ENCODE measurements around the gene PAQR4. TPM values are rescaled to one million over a fixed set of nuclear protein-coding genes. Genes with fewer than 3 reads are reported as not detected.
A peak's percentile ranks its signal among the peaks of the same experiment; 100 is the strongest.

The PAQR4 gene
- total RNA-seq, 1 donor from 2014 or later: 11.1 TPM

GRCh38 chr16:2966043-2966807 is 2.9 kb upstream of the PAQR4 start:
- no peak for ATAC-seq

GRCh38 chr16:2966808-2967191 is 2.3 kb upstream of the PAQR4 start:
- no peak for ATAC-seq

DNA sequence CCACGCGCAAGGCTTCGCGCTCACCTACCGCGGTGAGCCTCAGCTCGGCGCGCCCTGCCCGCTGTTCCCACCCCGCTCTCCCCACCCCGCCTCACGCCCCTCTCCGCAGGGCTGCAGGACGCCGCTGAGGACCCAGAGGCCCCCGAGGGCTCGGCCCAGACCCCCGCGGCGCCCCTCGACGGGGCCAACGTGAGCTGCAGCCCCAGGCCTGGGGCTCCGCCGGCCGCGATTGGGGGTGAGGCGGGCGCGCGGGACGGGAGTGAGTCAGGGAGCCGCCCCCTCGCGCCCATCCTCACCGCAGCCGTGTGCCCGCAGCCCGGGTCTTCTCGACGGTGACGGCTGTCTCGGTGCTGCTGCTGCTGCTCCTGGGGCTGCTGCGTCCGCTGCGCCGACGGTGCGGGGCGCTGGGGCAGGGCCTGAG is 1.9 kb upstream of the PAQR4 start:
- no peak for ATAC-seq

DNA sequence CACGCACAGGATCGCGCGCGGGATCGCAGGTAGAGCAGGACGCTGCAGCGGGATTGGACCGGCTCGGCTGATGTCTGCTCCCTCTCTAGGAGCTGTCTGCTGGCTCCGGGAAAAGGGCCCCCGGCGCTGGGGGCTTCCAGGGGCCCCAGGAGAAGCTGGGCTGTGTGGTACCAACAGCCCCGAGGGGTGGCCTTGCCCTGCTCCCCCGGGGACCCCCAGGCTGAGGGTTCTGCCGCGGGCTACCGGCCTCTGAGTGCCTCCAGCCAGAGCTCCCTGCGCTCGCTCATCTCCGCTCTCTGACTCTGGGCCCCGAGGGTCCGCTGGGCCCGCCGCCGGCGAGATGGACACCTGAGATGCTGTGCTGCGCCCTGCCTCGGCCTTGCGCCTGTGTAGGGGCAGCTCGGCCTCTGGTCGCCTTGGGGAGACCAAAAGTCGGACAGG is 1.4 kb upstream of the PAQR4 start:
- no peak for ATAC-seq

DNA sequence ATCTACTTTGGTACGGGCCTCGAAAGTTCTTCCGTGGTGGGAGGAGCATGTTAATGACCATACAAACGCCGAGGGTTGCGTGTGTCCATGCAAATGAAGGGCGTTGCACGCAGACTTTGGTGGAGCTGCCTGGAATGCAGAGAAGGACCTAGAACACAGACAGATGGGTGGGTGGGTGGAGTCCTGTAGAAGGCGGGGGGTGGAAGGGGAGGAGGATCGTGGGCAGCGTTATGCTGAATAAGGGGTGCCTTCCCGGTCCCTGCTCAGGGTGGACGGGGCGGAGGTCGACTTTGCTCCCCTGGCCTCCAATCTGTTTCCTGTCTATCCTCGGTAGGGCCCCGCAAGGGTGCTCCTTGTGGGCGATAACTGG is 795 bp upstream of the PAQR4 start:
- no peak for ATAC-seq

DNA sequence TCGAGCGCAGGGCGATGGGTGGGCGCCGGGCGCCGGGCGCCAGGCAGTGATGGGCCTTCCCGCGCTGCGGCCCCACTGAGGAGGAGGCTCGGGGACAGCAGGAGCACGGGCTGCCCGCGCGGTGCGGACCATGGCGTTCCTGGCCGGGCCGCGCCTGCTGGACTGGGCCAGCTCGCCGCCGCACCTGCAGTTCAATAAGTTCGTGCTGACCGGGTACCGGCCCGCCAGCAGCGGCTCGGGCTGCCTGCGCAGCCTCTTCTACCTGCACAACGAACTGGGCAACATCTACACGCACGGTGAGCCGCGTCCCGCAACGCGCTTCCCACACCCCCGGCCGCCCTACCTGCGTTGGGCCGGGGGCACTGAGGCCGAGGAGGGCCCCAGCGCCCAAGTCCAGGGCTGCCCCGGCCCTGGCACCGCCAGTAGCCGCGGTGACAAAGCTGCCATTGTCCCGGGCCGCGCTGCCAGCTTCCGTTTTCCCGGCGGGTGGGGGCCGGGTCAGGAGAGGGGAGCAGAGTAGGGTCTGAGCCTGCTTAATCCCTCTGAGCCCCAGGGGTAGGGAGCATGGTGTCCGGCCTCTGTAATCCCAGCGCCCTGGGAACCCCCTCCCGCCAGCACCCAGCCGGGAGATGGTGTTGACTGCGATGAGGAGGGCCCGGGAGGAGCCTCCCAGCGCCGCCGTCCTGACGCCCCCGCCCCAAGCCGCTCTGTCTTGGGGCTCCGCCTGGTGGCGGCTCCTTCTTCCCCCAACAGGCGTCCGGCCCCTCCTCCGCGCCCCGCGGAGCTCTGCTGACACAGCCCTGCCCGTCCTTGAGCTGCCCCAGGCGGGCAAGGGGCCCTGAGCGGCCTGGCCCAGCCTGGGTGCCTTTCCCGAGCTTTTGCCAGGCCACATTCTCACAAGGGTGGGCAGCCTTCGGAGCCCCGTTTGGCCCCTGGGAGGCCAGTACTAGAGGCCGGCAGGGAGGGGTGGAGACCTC is 685 bp downstream of the PAQR4 start:
- ATAC-seq: peak; percentile 50

- ATAC-seq: no peak
Measured at GRCh38 chr16:2970563-2970962, 1.4 kb downstream of the PAQR4 start.

- ATAC-seq: no peak
Measured at GRCh38 chr16:2971134-2971984, 2.2 kb downstream of the PAQR4 start.

DNA sequence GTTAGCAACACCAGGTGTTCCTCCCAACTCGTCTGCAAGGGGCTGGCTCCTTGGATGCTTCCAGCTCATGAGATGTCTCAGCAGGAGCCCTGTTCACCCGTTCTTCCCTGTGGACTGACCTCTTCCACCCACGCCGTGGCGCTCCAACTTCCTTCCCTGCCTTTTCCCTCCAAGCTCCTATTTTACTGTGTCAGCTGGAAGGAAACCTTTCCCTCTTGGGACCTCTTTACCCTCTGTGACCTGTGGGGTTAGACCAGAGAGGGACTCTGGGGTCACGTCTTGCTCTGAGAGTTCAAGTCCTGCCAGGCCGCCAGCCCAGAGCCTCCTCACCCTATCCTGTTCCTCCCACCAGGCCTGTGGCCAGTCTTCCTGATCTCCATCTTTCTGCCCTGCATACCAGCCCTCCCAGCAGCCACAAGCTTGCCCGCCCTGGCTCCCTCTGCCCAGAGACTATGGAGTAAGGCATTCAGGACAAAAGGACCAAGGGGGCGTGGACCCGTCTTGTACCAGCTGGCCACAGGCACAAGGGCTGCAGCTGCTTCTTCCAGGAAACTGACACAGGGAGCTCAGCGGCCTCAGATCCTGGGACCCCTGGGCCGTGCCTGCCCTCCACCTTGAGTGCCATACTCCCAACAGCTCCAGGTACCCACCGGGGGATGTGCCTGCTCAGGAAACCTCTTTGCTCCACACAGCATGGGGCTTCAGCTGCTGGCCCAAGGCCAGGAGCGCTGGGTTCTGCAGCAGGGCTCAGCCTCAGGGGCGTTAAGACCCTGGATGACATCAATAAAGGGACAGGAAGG is 3.0 kb downstream of the PAQR4 start:
- ATAC-seq: no peak

GRCh38 chr16:2973093-2973492 is 3.9 kb downstream of the PAQR4 start:
- no peak for ATAC-seq

GRCh38 chr16:2973605-2974318 is 4.6 kb downstream of the PAQR4 start:
- ATAC-seq: no peak

DNA sequence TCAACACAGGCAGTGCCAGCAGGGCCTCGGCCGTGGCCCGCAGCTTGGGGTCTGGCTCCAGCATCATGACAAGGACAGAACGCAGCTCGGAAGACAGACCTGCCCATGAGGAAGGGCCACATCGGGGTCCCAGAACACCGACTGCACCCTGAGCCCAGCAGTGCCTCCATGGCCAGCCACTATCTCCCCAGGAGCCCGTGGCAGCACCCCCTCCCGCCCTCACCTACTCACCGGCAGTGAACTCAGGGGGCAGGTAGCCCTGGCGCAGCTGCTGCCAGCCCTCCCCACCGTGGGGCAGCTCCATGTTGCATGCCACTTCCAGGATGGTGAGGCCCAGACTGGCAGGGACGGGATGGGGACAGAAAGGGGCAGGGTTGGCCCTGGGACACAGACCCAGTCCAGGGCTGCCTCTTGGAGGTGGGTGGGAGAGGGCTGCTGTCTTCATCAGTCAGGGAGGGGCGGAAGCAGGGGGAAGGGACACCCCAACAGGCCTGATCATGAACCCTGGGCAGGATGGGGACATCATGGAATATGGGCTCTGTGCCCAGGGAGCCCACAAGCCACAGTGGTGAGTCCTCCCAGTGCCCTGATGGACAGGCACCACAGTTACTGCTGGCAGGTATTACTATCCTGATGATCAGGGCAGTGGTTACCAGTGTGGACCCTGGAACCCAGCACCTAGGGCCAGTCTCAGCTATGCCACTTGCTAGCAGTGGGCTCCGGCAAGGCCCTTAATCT is 5.3 kb downstream of the PAQR4 start:
- no peak for ATAC-seq

DNA sequence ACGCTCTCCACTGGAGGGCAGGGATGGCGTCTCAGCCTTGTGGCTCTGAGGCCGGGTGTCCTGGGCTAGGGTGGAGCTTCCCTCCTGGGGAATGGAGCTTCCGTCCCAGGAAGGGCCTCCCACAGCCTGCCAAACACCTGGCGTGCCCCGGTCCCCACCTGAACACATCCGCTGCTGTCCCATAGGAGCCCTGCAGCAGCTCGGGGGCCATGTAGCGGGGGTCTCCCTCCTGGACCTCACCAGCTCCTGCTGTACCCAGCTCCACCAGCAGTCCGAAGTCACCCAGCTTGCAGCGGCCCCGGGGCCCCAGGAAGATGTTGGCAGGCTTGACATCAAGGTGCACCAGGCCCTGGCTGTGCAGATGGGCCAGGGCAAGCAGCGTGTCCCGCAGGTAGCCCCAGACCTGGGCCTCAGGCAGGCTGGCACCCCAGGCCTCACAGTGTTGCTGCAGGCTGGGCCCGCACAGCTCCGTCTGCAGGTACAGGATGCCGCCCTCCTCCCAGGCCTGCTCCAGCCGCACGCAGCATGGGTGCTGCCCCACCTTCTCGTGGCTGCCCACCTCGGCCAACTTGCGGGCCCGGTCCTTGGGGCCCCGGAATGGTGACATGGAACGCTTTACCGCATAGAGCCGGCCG is 6.1 kb downstream of the PAQR4 start:
- no peak for ATAC-seq

DNA sequence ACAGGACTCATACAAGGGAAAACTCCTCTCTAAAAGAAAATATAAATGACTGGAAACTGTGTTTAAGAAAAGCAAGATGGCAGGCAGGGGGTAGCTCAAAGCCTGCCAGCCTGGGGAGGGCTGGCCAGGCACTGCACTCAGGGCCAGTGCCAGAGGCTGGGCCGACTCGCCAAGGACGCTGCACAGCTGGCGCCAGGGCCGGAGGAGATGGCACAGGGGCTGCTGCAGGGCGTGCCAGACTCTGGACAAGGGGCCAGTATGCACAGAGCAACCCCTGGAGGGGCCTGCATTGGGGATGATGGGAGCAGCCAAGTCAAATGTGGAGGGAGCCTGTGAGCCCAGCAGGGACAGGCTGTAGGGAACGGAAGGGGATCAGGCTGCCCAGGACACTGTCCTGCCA is 7.1 kb downstream of the PAQR4 start:
- ATAC-seq: no peak

DNA sequence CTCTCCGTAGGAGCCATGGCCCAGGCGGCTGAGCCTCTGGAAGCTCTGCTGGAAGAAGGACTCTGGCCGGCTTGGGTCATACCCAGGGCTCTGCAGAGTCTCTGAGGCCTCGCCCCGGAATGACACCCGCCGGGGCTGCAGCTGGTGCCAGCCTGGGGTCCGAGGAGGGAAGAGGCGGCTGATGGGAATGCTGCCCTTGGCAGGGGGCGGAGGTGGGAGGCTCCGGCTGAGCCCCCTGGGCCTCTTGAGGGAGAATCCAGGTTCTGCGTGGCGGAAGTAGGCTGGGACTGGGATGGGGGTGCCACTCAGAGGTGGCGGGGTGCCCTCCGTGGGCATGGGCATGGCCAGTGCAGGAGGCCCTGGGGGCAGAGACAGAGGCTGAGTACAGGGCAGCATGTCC is 7.5 kb downstream of the PAQR4 start:
- no peak for ATAC-seq

- no peak for ATAC-seq
Measured at GRCh38 chr16:2977440-2977839, 8.3 kb downstream of the PAQR4 start.

GRCh38 chr16:2979669-2980226 is 10.6 kb downstream of the PAQR4 start:
- ATAC-seq: peak; percentile 3

DNA sequence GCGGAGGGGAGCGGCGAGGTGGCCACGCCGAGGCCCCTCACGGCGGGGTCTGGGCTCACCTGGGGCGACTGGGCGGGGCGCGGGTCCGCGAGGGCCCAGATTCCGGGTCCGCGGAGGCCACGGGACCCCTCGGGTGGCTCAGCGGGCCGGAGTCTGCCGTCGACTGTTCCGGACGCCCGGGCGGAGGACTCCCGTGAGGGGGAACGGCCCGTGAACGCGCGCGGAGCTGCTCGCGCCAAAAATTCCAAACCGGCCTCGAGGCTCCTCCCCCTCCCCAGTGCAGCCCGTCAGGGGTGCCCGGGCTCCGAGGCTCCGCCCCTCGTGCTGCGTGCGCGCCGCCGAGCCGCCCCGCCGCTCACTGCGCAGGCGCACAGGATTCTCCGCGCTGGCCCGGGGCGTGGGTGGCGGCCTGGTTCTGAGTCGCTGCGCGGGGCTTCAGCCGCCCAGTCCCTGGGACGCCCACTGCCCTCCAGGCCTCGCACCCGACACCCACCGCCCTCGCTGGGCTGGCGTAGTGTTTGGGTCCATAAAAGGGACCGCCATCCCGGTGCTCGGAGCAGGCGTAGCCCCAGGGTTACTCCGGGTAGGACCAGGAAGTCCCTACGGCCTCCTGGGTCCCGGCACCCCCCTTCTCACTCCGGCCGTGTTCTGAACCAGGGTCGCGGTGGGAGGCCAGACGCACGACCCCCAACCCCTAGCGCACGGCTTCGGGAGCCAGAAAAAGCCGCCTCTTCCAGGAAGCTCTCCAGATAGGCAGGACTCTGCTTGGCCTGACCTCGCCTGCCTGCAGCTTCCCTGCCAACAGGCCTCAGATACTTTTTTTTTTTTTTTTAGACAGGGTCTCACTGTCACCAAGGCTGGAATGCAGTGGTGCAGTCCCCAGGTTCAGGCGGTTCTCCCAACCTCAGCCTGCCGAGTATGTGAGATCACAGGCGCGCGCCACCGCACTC is 11.4 kb downstream of the PAQR4 start, which contains the start of gene PKMYT1:
Gene PKMYT1 (minus strand): TSS at position 220 of the 950 bp plus-strand sequence. CDS start 789 bp downstream, outside the sequence.
- peak; percentile 84 for ATAC-seq

Measured in esophagus mucosa (tissue), 1 donor.